ENCODE data around the gene HUNK. TPM values are rescaled to one million over a fixed set of nuclear protein-coding genes. Genes with fewer than 3 reads are reported as not detected.

The HUNK gene
- total and polyA plus RNA-seq, 2 of the 8 experiments (the other 6 are each of a cell fraction or from before 2014, with no cell fraction given), result 1.9 to 10.2 TPM

GRCh38 chr21:31896019-31896418, 23.2 kb downstream of the HUNK start:
- 84% methylated on average over 7 of the region's 7 CpGs; no CpG with 5 or more reads in 1 of the 2 experiments for WGBS, 2 experiments (ENCODE audit: extremely low coverage in 1 of 2, insufficient coverage in 1 of 2, insufficient read length in 1 of 2, insufficient replicate concordance in 2 of 2, low coverage in 1 of 2, low lambda C conversion rate in 2 of 2, missing lambda C conversion rate in 1 of 2)
- H2BK12ac ChIP-seq (ENCODE audit: low read depth, low read length), result peak overlapping the region; percentile 13; the same call in 1 of the 2 replicates
- no peak overlapping the region for H4K91ac ChIP-seq (replicated peaks; ENCODE audit: insufficient read length, low read length)
- H3K27ac ChIP-seq (ENCODE audit: low read depth, low read length), result no peak overlapping the region
- H3K23me2 ChIP-seq (ENCODE audit: low read depth, low read length), result no peaks in the 10 kb centered on the region; the same call in 1 of the 2 replicates
- no peak overlapping the region for H3K4ac ChIP-seq (replicated peaks; ENCODE audit: insufficient read length, low read depth, low read length)
- H3K9me3 ChIP-seq (ENCODE audit: insufficient read depth in 2 of 2, low read depth in 1 of 2, low read length in 1 of 2), result no peaks in the 10 kb centered on the region
- H3K9ac ChIP-seq (replicated peaks in 1 of 4; ENCODE audit: extremely low read depth in 1 of 4, low read depth in 3 of 4, low read length in 3 of 4), result no peak overlapping the region
- DNase-seq (ENCODE audit: low read depth in 1 of 2, low spot score in 2 of 2) (no peak), FAIRE-seq (no peak)
- no peaks in the 10 kb centered on the region for H3K27me3 ChIP-seq (replicated peaks in 1 of 4; ENCODE audit: control insufficient read depth in 3 of 4, extremely low read depth in 1 of 4, insufficient read depth in 3 of 4, low read length in 3 of 4)
- H3K79me2 ChIP-seq (ENCODE audit: control insufficient read depth in 1 of 2, insufficient read depth in 2 of 2, low read length in 2 of 2), result peaks cover 0 to 6% of the 10 kb centered on the region in 2 experiments; a peak in 1 of 4 replicates
- H3K4me3 ChIP-seq (ENCODE audit: extremely low read depth in 1 of 4, insufficient read depth in 2 of 4, low read depth in 3 of 4, low read length in 4 of 4), result no peak overlapping the region
- no peak overlapping the region for H3K23ac ChIP-seq (ENCODE audit: insufficient read length)
- H2BK5ac ChIP-seq (ENCODE audit: low read depth, low read length), result no peak overlapping the region
- CTCF ChIA-PET (ENCODE audit: partially characterized antibody), result interaction anchor here (1.3 to 5.7 kb wide), 3 partner anchors 22 to 114 kb away, joined by 3 to 42 read pairs (median 12); partner anchors contain the start of gene HUNK
- no peak for TF ChIP-seq RXRA (IDR thresholded peaks at IDR 0.05; ENCODE audit: insufficient read depth, low read depth, low read length)
- TF ChIP-seq KDM1A (IDR thresholded peaks at IDR 0.05; ENCODE audit: borderline replicate concordance, low read length), result no peak
- no peak for TF ChIP-seq EP300 (IDR thresholded peaks at IDR 0.05; ENCODE audit: borderline replicate concordance in 1 of 2, low read depth in 2 of 2, low read length in 2 of 2)
- no peak for TF ChIP-seq EZH2 (IDR thresholded peaks at IDR 0.05; ENCODE audit: low read depth, low read length, severe bottlenecking)
- no peak for TF ChIP-seq SIRT6 (IDR thresholded peaks at IDR 0.05; ENCODE audit: low read length)
- no peak for TF ChIP-seq HDAC6 (IDR thresholded peaks at IDR 0.05; ENCODE audit: low read depth, low read length)
- H2BK15ac ChIP-seq (ENCODE audit: low read length), result no peak overlapping the region
- peak overlapping the region; percentile 45; the same call in 1 of the 2 replicates for H4K8ac ChIP-seq (ENCODE audit: extremely low read depth, insufficient read depth, low read length)
- POLR2A ChIA-PET (ENCODE audit: partially characterized antibody), result interaction anchor here (1.5 kb wide), 1 partner anchor 10 kb away, joined by 6 read pairs; no protein-coding TSS in a partner anchor
- no peak overlapping the region; the same call in 1 of the 2 replicates for H2AK5ac ChIP-seq (ENCODE audit: low read depth, low read length)
- H3K18ac ChIP-seq (ENCODE audit: extremely low read depth, low read length), result no peak overlapping the region
- no peak overlapping the region; the same call in none of the 2 replicates for H2BK20ac ChIP-seq (ENCODE audit: low read length)
- no peaks in the 10 kb centered on the region for H4K20me1 ChIP-seq (replicated peaks in 1 of 2; ENCODE audit: control insufficient read depth in 1 of 2, insufficient read depth in 2 of 2, low read length in 2 of 2)
- H3K79me1 ChIP-seq (ENCODE audit: low read depth, low read length), result peaks cover 4% of the 10 kb centered on the region; the same call in 1 of the 2 replicates
- peaks cover 10 to 25% (median 23%) of the 10 kb centered on the region in 4 experiments; a peak in 6 of 7 replicates for H3K4me1 ChIP-seq (replicated peaks in 1 of 4; ENCODE audit: control insufficient read depth in 3 of 4, insufficient read depth in 4 of 4, low read length in 3 of 4)
- no peak overlapping the region for H3K4me2 ChIP-seq (ENCODE audit: insufficient read depth in 1 of 2, low read depth in 2 of 2, low read length in 2 of 2)
- no peak overlapping the region for H4K5ac ChIP-seq (ENCODE audit: insufficient read length, low read depth, low read length)
- H2AFZ ChIP-seq (ENCODE audit: low read length), result no peak overlapping the region
- no peak overlapping the region for H2BK120ac ChIP-seq (replicated peaks; ENCODE audit: low read depth, low read length)
- no peak overlapping the region for H3K56ac ChIP-seq (replicated peaks; ENCODE audit: insufficient read length, low read depth, low read length)
- no peak overlapping the region for H3K14ac ChIP-seq (ENCODE audit: insufficient read length)
- H3K36me3 ChIP-seq (ENCODE audit: control insufficient read depth in 2 of 4, insufficient read depth in 4 of 4, low read length in 3 of 4), result no peaks in the 10 kb centered on the region
